Hepatocyte (in vitro differentiated cells): Measurements from ENCODE around the gene PHF1. TPM values are rescaled to one million over a fixed set of nuclear protein-coding genes. Genes with fewer than 3 reads are reported as not detected.

ENCODE experiments used
- DNase-seq: peaks from one replicate; pipeline ENCODE4 v3.0.0-alpha.2; 2016; ENCODE audit warnings: low spot score
- H2AFZ ChIP-seq: fragments of 200-600 bp; sonication (generic); 2 replicates; pipeline ENCODE4 v1.6.0; 2016; ENCODE audit warnings: antibody characterized with exemption, mild to moderate bottlenecking
- H3K27ac ChIP-seq: fragments of 200-600 bp; sonication (generic); 2 replicates; pipeline ENCODE4 v1.5.1; 2016; ENCODE audit warnings: mild to moderate bottlenecking
- H3K27me3 ChIP-seq: fragments of 200-600 bp; sonication (generic); 2 replicates; pipeline ENCODE4 v1.6.1; 2016
- H3K36me3 ChIP-seq: fragments of 200-600 bp; sonication (generic); replicated peaks from 2 replicates; pipeline ENCODE4 v1.5.1; 2016; ENCODE audit warnings: low read depth; ENCODE audit not compliant: insufficient read depth
- H3K4me1 ChIP-seq: fragments of 200-600 bp; sonication (generic); 2 replicates; pipeline ENCODE4 v1.5.1; 2016; ENCODE audit warnings: mild to moderate bottlenecking, moderate library complexity; ENCODE audit not compliant: insufficient read depth
- H3K4me2 ChIP-seq: fragments of 200-600 bp; sonication (generic); 2 replicates; pipeline ENCODE4 v1.6.0; 2016
- H3K4me3 ChIP-seq: fragments of 200-600 bp; sonication (generic); 2 replicates; pipeline ENCODE4 v1.5.1; 2016; ENCODE audit warnings: mild to moderate bottlenecking
- H3K79me2 ChIP-seq: fragments of 200-600 bp; sonication (generic); 2 replicates; pipeline ENCODE4 v1.6.0; 2017; ENCODE audit warnings: mild to moderate bottlenecking
- H3K9me2 ChIP-seq: fragments of 200-600 bp; sonication (generic); replicated peaks from 2 replicates; pipeline ENCODE4 v1.6.0; 2017; ENCODE audit warnings: mild to moderate bottlenecking; ENCODE audit not compliant: insufficient read depth
- H3K9me3 ChIP-seq: fragments of 200-600 bp; sonication (generic); 2 replicates; pipeline ENCODE4 v1.5.1; 2016; ENCODE audit warnings: low read depth, mild to moderate bottlenecking
- H4K20me1 ChIP-seq: fragments of 200-600 bp; sonication (generic); 2 replicates; pipeline ENCODE4 v1.6.0; 2016; ENCODE audit warnings: mild to moderate bottlenecking; ENCODE audit not compliant: insufficient read depth, poor library complexity, severe bottlenecking
- CTCF ChIP-seq: fragments of 200-600 bp; sonication (generic); IDR thresholded peaks from 2 replicates; pipeline ENCODE4 v1.5.1; 2016; ENCODE audit warnings: antibody characterized with exemption, mild to moderate bottlenecking; ENCODE audit not compliant: poor library complexity
- EZH2 ChIP-seq: fragments of 200-600 bp; sonication (generic); IDR thresholded peaks from 2 replicates; pipeline ENCODE4 v1.6.1; 2016; ENCODE audit warnings: antibody characterized with exemption, mild to moderate bottlenecking, borderline replicate concordance
- EZH2phosphoT487 ChIP-seq: fragments of 200-600 bp; sonication (generic); IDR thresholded peaks from one replicate; pipeline ENCODE4 v1.6.1; 2018; ENCODE audit warnings: antibody characterized with exemption, mild to moderate bottlenecking, low read depth, moderate library complexity; ENCODE audit not compliant: unreplicated experiment, severe bottlenecking
- WGBS: methylation state at CpG from one replicate; pipeline ENCODE4 v1.1.6; 2016; ENCODE audit warnings: low lambda C conversion rate; ENCODE audit errors: missing lambda C conversion rate; 5-methylcytosine and 5-hydroxymethylcytosine counted together
- polyA plus RNA-seq: library from polyadenylated mRNA; unstranded; fragments of >200 nt; fragmentation: Nextera tagmentation; extraction: Ambion mirVana; gene quantifications from 2 replicates; pipeline ENCODE4 v1.2.1, GENCODE V29; 2016
- total RNA-seq: library from RNA; depleted of rRNA; stranded (reverse); fragments of >200 nt; gene quantifications from 2 replicates; pipeline ENCODE4 v1.2.3, GENCODE V29; 2014

Gene PHF1
- total and polyA plus RNA-seq, 2 experiments from 2014 or later, result 37.2 to 42.4 TPM

DNA sequence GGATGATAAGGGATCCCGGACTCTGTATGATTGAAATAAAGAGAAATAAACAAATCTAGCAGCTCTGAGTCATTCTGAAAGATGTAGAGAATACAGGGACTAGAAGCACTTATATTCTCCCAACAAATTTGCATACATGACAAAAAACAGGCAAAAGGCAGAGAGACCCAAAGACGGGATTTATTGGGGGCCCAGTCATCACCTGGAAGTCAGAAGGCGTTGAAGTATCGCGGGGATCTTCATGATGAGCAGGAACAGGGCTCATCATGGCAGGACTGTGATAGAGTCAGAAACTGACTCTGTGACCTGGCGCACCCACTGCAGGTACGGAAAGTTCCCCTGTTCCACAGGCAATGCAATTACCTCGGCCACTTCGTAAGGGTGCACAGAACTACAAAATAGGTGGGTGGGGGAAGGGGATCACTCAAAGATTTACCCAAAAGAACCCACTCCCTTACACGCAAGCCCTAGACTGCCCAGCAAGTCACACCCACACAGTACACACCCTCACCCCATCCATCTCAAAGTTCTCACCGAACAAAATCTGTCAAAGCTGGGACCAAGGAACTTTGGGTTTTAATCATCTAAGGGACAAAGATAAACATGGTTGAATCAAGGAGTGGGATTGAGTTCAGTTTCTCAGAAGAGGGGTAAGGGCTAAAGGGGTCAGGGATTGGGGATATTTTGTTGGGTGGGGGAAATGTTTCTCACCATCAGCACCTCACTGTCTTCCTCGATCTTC lies 5.7 kb downstream of the PHF1 start:
- WGBS, result 57% methylated on average over 12 of the region's 12 CpGs
- TF ChIP-seq EZH2phosphoT487 (no peak), EZH2 (no peak), CTCF (no peak)
- no peak for DNase-seq
- Histone ChIP-seq H2AFZ (no peak overlapping the region), H3K4me1 (peaks cover 32% of the 10 kb centered on the region), H3K27me3 (no peaks in the 10 kb centered on the region), H3K9me2 (no peaks in the 10 kb centered on the region), H3K4me2 (peak overlapping the region; percentile 82), H4K20me1 (peaks cover 3% of the 10 kb centered on the region), H3K4me3 (peak overlapping the region; percentile 92), H3K27ac (peak overlapping the region; percentile 94), H3K36me3 (no peaks in the 10 kb centered on the region), H3K79me2 (peaks cover 51% of the 10 kb centered on the region), H3K9me3 (no peaks in the 10 kb centered on the region)

- H3K4me1 ChIP-seq, result peaks cover 25% of the 10 kb centered on the region
- TF ChIP-seq EZH2 (no peak), EZH2phosphoT487 (no peak), CTCF (no peak)
Observed at GRCh38 chr6:33417128-33417902, 6.5 kb downstream of the PHF1 start.

GRCh38 chr6:33417903-33418689 lies 7.3 kb downstream of the PHF1 start, which contains the start of gene CUTA:
CUTA (minus strand) TSS chr6:33418107; CDS start chr6:33418000, 107 bp downstream.
- Histone ChIP-seq H3K27ac (peak within 1 kb of the TSS; percentile 96), H3K4me1 (peaks cover 25% of the 10 kb centered on the region), H4K20me1 (peaks cover 3% of the 10 kb centered on the region), H3K4me3 (peak within 1 kb of the TSS; percentile 92), H3K9me3 (no peaks in the 10 kb centered on the region), H3K4me2 (peak within 1 kb of the TSS; percentile 82), H3K27me3 (no peaks in the 10 kb centered on the region), H3K36me3 (no peaks in the 10 kb centered on the region), H2AFZ (peak within 1 kb of the TSS; percentile 16), H3K79me2 (peaks cover 42% of the 10 kb centered on the region), H3K9me2 (no peaks in the 10 kb centered on the region)
- DNase-seq, result peak; percentile 100
- no peak for TF ChIP-seq EZH2phosphoT487
- TF ChIP-seq CTCF, result peak; percentile 46
- WGBS, result under 1% methylated on average over 47 of the region's 51 CpGs

More at GRCh38 chr6:33417128-33417902, 6.5 kb downstream of the PHF1 start:
- H3K9me2 ChIP-seq, result no peaks in the 10 kb centered on the region
- no peaks in the 10 kb centered on the region for H3K9me3 ChIP-seq
- H3K27me3 ChIP-seq, result no peaks in the 10 kb centered on the region
- H3K79me2 ChIP-seq, result peaks cover 46% of the 10 kb centered on the region
- H3K36me3 ChIP-seq, result no peaks in the 10 kb centered on the region
- WGBS, result under 1% methylated on average over 25 of the region's 25 CpGs
- peak; percentile 61 for DNase-seq
- peak overlapping the region; percentile 82 for H3K4me2 ChIP-seq
- peak overlapping the region; percentile 92 for H3K4me3 ChIP-seq
- peak overlapping the region; percentile 16 for H2AFZ ChIP-seq
- peak overlapping the region; percentile 94 for H3K27ac ChIP-seq
- peaks cover 3% of the 10 kb centered on the region for H4K20me1 ChIP-seq
